ENCODE measurements around the gene SLC1A6. TPM values are rescaled to one million over a fixed set of nuclear protein-coding genes. Genes with fewer than 3 reads are reported as not detected.
"Not testable (repeated sequence)": the region's sequence is repeated elsewhere in the genome, so short reads cannot be mapped to it uniquely, and the experiment has no call there.

Gene SLC1A6
- not detected in 2 replicates for total RNA-seq

DNA sequence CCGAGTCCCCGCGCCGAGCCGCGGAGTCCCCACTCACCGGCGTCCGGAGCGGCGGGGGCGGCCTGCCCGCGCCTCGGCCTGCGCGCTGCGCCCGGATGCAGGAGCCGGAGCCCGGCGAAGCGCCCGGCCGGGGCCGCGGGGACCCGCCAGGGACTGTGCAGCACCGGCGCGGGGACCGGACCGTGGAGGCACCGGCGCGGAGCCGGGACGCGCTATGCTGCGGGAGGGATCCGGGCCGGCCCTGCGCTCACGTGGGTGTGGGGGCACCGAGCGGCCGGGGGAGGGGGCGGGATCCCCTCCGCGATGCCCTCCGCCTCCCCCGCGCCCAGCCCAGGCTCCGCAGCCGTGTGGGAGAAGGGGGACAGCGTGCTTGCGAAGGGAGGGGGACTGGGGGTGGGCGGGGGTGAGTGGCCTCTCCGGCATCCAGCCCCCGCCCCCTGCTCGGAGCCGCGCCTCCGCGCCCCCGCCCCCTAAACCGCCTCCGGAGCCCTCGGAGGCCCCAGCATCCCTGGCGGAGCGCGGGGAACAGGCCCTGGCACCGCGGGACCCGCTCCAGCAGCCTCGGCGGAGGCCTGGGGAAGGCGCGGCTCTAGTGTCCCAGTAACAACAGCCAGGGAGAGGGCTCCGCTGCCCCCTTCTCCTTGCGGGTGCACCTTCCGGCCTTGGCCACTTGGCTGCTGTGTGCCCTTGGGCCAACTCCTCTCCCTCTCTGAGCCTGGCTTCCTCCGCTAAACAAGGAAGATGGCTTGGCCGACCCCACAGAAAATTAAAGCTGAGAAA, at the start of gene SLC1A6:
Gene SLC1A6 (minus strand): TSS at position 389 of the 780 bp plus-strand sequence. CDS start 6,954 bp downstream, outside the sequence.
- intact Hi-C loops (cut with micrococcal nuclease): no loop called here

DNA sequence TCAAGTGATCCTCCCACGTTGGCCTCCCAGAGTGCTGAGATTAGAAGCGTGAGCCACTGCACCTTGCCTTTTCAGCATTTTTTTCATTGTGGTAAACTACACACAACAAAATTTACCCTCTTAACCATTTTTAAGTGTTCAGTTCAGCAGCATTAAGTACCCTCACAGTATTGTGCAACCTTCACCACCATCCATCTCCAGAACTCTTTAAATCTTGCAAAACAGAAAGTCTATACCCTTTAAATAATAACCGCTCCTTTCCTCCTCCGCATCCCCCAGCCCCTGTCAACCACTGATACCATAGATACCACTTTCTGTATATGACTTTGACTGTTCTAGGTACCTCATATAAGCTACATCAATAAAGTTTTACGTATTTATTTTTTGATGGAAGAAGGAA, 48.8 kb upstream of the SLC1A6 start:
- intact Hi-C loops (cut with micrococcal nuclease): no loop called here

DNA sequence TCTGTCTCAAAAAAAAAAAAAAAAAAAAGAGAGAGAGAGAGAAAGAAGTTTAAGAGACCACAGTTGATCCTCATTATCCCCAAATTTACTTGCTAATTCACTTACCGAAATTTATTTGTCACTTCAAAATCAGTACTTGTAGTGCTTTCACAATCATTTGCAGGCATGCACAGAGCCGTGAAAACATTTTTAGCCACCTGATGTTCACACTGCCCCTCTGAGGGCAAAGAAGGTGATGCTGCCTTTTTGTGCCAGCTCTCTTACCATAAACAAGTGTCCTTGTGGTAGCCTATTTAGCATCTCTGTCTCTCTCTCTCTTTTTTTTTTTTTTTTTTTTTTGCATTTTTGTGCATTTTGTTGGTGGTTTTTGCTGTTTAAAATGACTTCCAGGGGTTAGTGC, 45.6 kb upstream of the SLC1A6 start:
- intact Hi-C loops (cut with micrococcal nuclease): no loop called here

DNA sequence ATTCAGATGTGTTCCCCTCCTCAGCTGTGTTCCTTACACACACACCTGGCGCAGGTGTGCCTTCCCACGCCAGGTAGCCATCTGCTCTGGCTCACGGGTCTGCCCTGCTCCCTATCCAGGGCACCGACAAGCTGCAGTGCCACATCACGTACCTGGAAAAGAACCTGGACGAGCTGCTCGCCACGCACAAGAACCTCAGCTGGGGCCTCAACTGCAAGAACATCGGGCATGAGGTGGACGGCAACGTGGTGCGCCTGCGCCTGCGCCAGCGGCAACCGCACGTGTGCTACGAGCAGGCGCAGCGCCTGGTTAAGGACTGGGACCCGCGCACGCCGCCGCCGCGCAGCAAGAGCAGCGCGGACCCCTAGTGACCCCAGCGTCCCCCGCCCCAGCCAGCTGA, 43.1 kb upstream of the SLC1A6 start:
- intact Hi-C loops (cut with micrococcal nuclease): no loop called here

DNA sequence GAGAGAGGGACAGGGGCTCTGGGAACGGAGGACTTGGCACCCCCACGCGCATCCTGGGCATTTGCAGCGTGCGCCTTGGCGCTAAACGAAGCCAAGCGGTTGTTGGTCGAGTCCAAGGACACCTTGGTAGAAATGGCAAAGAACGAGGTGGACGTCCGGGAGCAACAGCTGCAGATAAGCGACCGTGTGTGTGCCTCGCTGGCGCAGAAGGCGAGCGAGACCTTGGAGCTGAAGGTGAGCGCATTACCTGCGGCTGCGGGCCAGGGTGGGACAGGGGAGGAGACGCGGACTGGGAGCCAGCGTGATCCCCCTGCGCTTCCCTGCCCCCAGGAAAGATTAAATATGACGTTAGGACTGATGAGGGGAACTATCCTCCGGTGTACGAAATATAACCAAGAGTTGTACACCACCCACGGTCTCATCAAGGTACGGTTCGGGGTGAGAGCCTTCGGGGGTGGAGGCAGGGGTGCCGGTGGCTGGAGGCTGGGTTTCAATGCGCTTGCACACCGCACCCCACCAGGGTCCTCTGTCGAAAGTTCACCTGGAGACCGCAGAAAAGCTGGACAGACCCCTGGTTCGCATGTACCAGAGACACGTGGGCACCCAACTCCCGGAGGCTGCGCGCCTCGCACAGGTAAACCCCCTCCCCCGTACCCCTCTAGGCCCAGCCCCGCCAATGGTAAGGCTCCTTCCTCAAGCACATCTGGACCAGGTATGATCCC, 41.8 kb upstream of the SLC1A6 start:
- intact Hi-C loops (cut with micrococcal nuclease): no loop called here

DNA sequence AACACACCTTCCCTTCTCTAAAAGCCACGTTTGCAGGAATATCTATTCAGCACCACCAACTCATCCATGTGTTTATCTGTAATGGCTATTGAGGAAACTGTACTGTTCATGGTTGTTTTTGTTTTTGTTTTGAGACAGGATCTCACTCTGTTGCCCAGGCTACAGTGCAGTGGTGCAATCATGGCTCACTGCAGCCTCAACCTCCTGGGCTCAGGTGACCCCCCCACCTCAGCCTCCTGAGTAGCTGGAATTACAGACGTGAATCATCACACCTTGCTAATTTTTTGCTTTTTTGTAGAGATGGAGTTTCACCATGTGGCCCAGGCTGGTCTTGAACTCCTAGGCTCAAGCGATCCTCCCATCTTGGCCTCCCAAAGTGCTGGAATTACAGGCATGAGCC, 39.2 kb upstream of the SLC1A6 start:
- intact Hi-C loops (cut with micrococcal nuclease): not testable (repeated sequence)

DNA sequence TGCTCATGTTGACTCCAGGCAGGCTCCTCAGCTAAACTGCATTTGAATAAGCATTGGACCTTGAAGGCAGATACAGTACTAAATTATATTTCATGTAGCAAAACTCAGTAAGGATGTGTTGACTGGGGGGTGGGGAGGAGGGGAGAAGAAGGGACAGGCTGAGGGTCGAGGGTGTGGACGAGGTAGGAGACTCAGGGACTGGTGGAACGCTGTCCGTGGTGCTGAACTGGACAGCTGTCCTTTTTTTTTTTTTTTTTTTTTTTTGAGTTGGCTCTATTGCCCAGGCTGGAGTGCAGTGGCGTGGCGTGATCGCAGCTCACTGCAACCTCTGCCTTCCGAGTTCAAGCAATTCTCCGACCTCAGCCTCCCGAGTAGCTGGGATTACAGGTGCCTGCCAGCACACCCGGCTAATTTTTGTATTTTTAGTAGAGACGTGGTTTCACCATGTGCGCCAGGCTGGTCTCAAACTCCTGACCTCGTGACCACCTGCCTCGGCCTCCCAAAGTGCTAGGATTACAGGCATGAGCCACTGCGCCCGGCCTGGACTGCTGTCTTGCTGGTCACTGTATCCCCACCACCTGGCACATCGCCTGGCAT, 36.4 kb upstream of the SLC1A6 start:
- intact Hi-C loops (cut with micrococcal nuclease): no loop called here

DNA sequence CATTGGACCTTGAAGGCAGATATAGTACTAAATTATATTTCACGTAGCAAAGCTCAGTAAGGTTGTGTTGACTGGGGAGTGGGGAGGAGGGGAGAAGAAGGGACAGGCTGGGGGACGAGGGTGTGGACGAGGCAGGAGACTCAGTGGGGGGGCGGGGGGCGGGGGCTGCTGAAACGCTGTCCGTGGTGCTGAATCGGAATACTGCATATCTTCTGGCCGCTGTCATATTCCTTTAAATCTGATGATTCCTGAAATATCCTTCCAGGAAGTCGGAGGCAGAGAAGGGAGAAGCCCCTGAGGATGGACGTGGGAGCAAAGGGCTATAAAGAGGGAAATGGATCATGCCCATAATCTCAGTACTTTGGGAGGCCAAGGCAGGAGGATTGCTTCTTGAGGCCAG, 34.9 kb upstream of the SLC1A6 start:
- intact Hi-C loops (cut with micrococcal nuclease): no loop called here

DNA sequence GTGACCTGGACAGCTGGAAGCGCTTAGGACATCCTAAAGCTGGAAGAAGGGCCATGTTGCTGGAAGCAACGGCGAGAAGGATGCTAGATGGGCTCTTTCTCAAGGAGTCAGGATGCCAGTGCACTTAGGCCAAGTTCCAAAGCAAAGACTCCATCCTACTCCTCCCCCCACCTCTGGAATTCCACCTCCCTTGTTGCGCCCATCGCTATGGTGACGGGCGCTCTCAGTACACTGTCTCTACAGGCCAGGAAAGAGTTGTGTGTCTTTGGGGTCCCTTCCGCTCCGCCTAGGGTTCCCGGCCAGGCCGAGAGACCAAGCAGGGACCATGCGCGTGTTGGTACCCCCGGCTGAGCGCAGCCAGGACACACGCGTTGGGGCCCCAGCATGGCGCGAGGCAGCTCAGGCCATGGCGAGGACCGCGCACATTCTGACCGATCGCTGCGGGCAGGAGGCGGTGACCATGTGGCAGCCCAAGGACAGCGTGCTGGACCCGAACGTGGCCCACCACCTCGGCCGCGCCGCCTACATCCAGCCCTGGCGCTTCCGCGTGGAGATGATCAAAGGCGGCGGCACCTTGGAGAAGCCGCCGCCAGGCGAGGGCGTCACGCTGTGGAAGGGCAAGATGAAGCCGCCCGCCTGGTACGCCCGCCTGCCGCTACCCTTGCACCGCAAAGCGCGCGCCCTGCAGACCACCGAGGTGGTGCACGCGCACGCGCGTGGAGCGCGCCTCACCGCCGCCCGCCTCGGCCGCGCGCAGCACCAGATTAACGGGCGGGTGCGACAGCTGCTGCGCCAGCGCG, 31.0 kb upstream of the SLC1A6 start:
- intact Hi-C loops (cut with micrococcal nuclease): no loop called here

DNA sequence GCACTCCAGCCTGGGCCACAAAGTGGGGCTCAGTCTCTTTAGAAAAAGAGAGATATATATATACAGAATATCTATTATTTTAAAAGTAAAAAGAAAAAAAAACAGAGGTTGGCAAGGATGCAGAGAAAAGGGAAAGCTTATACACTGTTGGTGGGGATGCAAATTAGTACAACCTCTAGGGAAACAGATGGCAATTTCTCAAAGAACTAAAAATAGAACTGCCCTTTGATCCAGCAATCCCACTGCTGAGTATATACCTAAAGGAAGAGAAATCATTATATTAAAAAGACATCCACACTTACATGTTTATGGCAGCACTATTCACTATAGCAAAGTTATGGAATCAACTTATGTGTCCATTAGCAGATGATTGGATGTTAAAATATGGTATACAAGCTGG, 28.6 kb upstream of the SLC1A6 start:
- intact Hi-C loops (cut with micrococcal nuclease): loop anchor here (10.0 kb wide), 1 partner anchor 1726 kb away; no protein-coding TSS in a partner anchor

DNA sequence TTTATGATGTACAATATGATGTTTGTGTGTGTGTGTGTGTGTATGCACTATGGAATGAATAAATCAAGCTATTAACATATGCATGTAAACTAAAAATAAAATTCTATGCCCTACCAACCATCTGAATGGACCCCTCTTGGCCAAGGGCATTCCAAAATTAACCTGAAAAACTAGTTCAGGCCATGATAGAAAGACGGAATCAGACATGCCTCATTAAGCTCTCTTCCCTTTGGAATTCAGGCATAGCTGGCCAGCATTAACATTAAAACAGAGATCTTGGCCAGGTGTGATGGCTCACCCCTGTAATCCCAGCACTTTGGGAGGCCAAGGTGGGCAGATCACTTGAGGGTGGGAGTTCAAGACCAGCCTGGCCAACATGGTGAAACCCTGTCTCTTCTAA, 18.3 kb upstream of the SLC1A6 start:
- intact Hi-C loops (cut with micrococcal nuclease): no loop called here

DNA sequence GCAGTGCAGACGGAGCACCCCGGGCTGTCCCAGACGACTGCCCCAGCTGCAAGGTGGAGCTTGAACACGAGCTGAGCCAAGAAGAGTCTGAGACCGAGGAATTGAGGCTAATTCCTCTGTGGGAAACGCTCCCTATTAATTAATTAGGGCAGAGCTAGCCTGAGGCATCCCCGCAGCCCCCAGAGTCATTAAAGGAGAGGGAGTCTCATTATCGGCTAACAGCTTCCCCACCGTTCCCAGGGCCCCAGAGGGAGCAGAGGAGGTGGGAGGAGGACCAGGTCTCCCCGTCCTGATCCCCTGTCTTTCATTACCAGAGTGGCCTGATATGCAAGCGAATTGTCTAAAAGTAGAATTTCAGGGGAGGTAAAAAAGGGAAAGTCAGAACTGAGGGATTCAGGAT, 13.1 kb upstream of the SLC1A6 start:
- intact Hi-C loops (cut with micrococcal nuclease): no loop called here

DNA sequence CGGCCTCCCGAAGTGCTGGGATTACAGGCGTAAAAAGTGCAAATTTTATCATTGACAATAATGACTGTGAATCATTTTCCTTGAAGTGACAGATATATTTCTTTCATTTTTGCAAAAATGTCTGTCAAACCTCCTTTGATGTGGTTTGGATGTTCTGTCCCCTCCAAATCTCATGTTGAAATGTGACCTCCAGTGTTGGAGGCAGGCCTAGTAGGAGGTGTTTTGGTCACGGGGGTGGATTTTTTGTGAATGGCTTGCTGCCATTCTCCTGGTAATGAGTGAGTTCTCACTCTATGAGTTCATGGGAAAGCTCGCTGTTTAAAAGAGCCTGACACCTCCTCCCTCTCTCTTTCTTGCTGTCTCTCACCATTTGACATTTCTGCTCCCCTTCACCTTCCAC, 5.5 kb upstream of the SLC1A6 start:
- intact Hi-C loops (cut with micrococcal nuclease): no loop called here

DNA sequence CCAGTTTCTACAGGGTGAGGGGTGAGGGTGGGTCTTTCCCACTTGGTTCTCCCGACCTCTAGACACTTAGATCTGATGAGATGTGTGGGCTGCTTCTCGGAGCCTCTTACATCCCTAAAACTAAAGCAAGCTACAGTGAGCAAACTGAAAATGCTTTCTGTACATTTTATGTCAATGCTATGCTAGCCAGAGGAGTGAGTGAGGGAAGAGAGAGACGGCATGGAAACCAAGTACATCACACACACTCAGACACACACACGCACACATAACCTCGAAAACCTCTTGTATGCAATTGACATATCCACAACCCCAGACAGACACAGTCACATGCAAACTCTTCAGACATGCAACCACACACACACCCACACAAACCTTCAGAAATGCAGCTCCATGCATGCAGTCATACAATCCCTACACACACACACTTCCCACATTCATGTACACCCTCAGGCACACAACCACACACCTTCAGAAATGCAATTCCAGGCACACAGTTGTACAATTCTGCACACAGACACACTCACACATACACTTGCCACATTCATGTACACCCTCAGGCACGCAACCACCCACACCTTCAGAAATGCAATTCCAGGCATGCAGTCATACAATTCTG, 1.4 kb downstream of the SLC1A6 start:
- intact Hi-C loops (cut with micrococcal nuclease): no loop called here

DNA sequence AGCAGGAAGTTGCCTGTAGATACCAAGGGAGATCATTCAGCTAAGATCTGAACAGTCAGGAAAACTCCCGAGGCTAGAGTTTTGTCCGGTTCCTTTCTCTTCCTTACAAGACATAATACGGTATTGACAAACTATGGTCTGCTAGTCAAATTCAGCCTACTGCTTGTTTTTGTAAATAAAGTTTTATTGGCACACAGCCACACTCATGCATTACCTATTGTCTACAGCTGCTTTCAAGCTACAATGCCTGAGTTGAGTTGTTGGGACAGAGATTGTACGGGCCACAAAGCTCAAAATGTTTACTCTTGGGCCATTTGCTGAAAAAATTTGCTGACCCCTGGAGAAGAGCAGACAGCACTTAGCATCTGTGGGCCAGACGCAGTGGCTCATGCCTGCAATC, 2.5 kb downstream of the SLC1A6 start:
- intact Hi-C loops (cut with micrococcal nuclease): no loop called here

DNA sequence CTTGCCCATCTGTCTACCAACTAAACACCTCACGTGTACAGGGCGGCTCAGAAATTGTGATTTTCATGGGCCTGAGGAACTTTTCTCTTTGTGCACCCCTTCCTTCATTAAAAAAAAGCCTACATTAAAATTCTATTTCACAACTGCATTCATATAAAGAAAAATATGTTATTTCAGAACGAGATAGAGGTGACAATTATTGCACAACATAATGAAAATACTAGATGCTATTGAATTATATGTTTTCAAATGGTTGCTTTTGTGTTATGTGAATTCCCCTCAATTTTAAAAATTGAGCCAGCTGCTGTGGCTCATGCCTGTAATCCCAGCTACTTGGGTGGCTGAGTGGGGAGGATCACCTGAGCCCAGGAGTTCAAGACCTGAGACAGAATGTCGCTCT, 5.2 kb downstream of the SLC1A6 start:
- intact Hi-C loops (cut with micrococcal nuclease): no loop called here

DNA sequence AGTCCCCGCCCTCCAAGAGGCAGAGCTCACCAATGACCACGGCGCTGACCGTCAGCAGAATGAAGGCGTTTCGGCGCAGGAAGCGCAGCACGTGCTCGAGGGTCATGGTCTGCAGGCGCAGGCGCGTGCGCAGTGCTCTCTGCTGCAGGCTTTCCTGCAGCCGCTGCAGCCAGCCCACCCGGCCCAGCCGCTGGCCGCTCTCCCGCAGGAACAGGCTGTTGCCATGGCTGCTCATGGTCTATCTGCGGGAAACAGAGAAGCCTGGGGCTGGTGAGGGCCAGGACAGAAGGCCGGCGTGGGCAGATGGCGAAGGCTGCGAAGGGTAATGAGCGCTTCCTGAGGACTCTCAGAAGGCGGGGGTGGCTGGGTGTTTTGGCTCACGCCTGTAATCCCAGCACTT, 7.0 kb downstream of the SLC1A6 start:
- intact Hi-C loops (cut with micrococcal nuclease): no loop called here

DNA sequence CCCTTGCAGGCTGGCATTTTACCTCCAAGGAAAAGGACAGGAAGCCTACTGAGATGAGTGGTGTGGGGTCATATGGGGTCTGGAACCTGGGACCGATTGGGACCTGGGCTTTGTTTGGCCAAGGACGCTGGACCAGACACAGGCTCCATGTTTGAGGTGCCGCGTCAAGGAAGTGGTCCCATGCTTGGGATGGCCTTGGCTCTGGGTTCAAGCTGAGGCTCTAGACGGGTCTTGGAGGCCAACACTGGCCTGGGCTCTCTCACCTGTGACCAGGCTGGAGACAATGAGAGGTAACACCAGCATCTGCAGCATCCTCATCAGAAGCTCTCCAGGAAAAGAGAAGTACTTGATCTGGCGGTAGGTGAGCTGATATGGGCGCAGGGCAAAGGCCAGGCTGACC, 8.2 kb downstream of the SLC1A6 start:
- intact Hi-C loops (cut with micrococcal nuclease): no loop called here

DNA sequence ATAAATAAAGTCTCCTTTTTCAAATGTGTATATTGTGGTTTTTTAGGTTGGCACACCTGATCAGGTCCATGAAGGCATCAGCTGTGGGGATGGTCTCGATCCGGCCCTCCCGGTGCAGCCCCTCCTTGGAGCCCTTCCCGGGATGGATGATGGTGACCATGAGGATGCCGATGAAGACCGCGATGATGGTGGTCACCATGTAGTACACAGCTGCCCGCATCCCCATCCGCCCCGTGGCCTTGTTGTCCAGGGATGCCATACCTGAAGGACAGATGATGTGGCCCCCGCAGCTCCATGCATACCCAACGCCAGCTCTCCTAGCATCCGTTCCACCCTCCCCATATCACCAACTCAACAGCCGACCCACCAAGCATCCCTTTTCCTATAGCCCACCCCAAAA, 11.4 kb downstream of the SLC1A6 start:
- intact Hi-C loops (cut with micrococcal nuclease): no loop called here

DNA sequence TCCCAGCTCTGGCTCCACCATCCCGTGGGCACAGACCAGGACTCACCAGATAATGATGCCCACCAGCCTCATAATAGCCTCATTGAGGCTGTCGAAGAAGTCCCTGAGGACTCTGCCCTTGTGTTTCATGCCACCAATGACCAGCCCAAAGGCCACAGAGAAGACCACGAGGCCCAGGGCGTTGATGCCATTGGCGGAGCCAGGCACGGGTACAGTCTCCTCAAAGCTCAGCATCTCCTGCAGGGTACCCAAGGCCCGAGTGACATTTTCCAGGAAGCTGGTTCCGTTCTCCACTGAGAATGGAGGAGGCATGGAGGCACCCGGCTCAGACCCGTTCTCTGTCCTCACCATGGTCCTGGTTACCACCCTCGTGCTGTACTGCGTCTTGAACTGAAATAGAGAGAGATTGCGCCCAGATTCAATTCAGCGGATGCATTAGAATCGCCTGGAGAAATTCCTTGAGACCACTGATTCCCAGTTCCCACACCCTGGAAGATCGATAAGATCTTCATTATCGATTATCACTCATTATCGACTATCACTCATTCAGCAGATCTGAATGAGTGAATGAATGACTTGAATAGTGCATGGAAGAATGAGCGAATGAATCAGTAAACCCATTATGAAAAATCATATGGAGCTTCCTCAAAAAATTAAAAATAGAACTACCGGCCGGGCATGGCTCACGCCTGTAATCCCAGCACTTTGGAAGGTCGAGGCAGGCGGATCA, 17.5 kb downstream of the SLC1A6 start:
- intact Hi-C loops (cut with micrococcal nuclease): no loop called here

DNA sequence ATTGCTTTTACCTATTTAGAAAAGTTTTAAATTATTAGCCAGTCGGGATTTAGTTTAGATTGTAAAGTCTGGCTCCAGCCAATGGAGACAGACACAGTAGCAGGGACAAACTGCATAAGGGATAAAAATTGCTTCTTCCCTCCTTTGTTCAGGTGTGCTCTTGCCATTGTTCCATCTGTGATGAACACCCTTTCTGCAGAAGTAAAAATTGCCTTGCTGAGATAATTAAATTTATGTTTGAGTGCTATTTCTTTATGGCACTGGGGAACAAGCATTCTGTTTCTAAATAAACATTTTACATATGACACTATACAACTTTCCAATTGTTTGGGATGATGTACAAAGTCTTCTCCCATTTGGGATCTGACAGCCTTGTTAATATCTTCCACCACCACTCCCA, 20.4 kb downstream of the SLC1A6 start:
- intact Hi-C loops (cut with micrococcal nuclease): no loop called here
